HG03066 (cell line): ENCODE data around the gene UBE2M.
A peak's percentile ranks its signal among the peaks of the same experiment; 100 is the strongest.
"Not testable (repeated sequence)": the region's sequence is repeated elsewhere in the genome, so short reads cannot be mapped to it uniquely, and the experiment has no call there.

Experiments
- ATAC-seq: cut with Tn5 transposase; IDR thresholded peaks from one replicate; pipeline ENCODE4 v1.9.1; 2021; ENCODE audit warnings: low read depth; ENCODE audit not compliant: unreplicated experiment

The UBE2M gene

GRCh38 chr19:58558066-58558622 is at the start of gene UBE2M:
Gene UBE2M, minus strand, starts transcription at chr19:58558611. Its CDS starts 230 bp downstream, at chr19:58558381.
- no peak for ATAC-seq

DNA sequence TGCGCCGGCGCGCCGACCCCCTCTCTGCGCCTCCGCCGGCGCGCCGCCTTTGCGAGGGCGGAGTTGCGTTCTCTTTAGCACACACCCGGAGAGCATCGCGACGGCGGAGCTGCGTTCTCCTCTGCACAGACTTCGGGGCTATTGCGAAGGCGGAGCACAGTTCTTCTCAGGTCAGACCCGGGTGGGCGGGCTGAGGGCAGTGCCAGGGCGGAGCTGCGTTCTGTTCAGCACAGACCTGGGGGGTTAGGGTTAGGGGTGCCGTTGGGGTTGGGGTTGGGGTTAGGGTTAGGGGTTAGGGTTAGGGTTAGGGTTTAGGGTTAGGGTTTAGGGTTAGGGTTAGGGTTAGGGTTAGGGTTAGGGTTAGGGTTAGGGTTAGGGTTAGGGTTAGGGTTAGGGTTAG is 48.8 kb upstream of the UBE2M start:
- ATAC-seq, result not testable (repeated sequence)

DNA sequence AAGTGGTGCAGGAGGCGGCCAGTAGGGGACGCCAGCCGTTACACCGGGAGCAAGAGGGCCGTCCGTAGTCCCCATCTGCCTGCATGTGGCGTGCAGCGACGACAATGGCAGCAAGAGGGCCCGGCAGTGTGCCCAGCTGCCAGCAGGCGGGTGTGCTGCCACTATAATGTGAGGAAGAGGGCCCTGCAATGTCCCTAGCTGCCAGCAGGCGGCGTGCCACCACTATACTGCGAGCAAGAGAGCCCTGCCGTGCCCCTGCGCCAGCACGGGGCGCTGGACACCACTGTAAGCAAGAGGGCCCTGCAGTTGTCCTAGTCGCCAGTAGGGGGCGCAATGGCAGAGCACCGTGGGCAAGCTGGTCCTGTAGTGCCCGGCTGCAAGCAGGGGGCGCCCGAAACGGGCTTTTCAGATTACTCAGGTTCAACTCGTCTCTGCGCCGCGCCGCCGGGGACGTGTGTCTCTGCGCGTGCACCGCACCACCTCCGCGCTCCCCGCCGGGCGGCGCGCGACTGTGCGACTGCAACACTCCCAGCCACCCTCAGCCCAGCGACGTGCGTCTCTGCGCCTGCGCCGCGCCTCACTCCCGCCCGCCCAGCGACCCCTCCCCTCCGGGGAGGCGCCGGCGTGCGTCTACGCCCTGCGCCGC is 48.0 kb upstream of the UBE2M start:
- not testable (repeated sequence) for ATAC-seq

DNA sequence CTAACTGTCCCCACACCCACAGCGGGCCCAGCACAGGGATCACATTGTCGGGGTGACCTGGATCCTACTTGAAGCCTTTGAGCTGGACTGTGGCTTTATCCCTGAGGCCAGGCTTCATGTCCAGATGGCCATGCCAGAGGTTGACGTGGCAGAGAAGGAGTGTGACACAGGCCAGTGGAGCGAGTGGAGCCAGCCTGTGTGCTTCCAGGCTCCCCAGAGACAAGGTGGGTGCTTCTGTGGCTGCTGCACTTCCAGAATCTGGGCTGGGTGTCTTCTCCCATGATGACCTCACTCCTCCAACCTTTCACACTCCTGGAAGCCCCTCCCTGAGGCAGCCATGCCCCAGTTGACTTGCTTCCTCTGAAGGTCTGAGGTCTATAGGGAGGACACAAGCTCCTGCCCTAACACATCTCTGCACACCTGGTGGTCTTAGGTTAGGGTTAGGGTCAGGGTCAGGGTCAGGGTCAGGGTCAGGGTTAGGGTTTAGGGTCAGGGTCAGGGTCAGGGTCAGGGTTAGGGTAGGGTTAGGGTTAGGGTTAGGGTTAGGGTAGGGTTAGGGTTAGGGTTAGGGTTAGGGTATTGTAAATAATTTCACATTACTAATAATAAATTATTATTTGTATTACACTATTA is 27.8 kb upstream of the UBE2M start:
- no peak for ATAC-seq

- ATAC-seq, result no peak
Observed at GRCh38 chr19:58585442-58586132, 27.2 kb upstream of the UBE2M start.

- ATAC-seq, result no peak
Observed at GRCh38 chr19:58584498-58585441, 26.4 kb upstream of the UBE2M start.

DNA sequence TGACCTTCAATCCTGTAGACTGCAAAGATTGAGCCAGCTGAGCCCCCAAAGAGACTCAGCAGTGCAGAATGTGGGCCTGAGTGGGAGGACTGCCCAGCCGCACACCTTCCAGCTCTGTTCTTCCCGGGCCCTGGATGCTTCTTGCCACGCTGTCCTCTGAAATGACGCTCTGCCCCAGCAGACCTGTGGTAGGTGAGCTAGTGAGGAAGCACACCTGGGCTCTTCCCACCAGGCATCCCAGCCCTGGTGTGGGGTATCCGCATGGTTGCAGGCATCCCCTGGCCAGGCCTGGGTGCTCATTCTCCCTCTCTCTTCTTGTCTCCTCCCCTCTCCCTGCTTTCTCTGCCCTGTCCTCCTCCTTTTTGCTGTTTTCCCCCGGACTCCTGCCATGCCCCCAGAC is 24.6 kb upstream of the UBE2M start:
- ATAC-seq, result no peak

GRCh38 chr19:58581227-58582141 is 23.1 kb upstream of the UBE2M start:
- no peak for ATAC-seq

- ATAC-seq, result no peak
Observed at GRCh38 chr19:58579473-58580142, 21.2 kb upstream of the UBE2M start.

- ATAC-seq, result no peak
Observed at GRCh38 chr19:58578012-58578925, 19.9 kb upstream of the UBE2M start.

- ATAC-seq, result not testable (repeated sequence)
Observed at GRCh38 chr19:58577581-58577980, 19.2 kb upstream of the UBE2M start.

DNA sequence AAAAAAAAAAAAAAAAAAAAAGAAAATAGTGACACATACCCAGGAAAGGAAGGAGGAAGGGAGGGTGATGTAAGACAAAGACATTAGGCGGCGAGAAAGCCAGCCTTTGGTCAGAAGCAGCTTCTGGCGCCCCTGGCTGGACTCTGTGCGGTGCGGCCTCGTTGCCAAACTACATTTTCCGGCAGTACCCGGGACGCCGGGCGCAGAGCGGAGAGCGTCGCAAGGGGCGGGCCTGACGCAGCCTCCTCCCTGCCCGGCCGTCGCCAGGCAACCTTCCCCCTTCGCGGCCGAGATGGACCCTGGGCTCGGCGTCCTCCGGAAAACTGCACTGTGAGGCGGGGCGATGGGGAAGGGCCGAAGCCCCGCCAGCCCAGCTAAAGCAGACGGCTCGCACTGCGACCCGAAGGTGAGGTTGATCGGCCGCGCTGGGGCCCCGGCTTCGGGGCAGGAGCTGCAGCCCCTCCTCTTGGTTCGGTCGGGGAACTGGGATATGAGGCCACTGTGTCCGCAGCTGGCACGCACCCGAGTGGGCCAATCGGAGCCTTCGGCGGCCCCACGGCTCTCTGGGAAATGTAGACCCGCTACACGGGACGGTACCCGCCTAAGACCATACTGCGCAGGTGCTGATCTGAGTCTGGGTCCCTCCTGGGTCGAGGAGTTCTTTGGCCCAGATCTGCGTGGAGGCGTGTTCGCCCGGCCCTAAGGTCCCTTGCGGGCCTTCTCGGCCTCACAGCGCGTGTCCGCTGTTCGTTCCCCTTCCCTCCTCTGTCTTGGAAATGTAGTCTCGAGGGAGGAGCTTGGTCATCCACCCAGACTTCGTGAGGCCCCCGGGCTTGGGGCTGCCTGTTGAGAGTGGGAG is 17.0 kb upstream of the UBE2M start:
- peak; percentile 35 for ATAC-seq

GRCh38 chr19:58573658-58574164 is 15.3 kb upstream of the UBE2M start:
- no peak for ATAC-seq

GRCh38 chr19:58572818-58573657 is 14.6 kb upstream of the UBE2M start, which contains the start of gene MZF1:
Gene MZF1, minus strand, starts transcription at chr19:58573335. Its CDS starts 1,946 bp downstream, at chr19:58571389.
- peak; percentile 54 for ATAC-seq

GRCh38 chr19:58572026-58572817 is 13.8 kb upstream of the UBE2M start:
- ATAC-seq, result no peak
